Activated T-cell treated with anti-CD3 and anti-CD28 coated beads, Interleukin-2, amount 50 U/mL, for 48 hours (primary cell): ENCODE measurements around the gene UBE4B.
"Not testable (repeated sequence)": the region's sequence is repeated elsewhere in the genome, so short reads cannot be mapped to it uniquely, and the experiment has no call there.

ENCODE experiments used
- DNase-seq, 2 experiments: peaks; one replicate each; pipeline ENCODE4 v3.0.0-alpha.2; 2020

UBE4B gene

DNA sequence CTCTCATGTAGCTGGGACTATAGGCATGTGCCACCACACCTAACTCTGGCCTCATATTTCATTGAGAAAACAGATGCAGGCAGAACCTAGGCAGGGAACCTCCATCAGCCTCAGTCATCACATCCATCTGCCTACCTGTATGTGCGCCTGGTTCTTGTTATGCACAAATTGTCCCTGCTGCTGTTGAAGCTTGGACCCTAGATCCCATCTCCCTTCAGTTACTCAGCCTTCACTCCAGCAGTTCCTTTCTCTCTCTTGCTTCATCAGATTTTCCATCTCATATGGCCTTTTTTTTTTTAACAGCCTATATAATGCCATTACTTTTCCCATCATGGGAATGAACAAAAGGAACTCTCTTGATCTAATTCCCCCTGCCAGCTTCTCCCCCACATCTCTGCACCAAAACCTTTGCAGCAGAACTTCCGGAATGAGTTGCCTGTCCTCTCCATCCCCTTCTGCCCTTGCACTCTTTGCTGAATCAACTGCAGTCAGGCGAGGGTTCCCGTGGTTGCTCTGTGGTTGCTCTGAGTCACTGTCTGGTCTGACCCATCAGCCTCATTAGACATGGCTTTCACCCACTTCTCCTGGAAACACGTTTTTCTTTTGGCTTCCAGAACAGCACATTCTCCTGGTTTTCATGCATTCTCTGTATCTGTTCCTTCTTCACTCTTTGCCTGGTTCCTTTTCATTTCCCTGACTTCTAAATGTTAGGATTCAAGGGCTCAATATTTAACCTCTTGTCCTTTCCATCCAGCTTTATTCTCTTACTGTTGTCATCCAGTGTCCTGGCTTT lies 41.5 kb downstream of the UBE4B start:
- DNase-seq = peak; percentile 79 to 82

DNA sequence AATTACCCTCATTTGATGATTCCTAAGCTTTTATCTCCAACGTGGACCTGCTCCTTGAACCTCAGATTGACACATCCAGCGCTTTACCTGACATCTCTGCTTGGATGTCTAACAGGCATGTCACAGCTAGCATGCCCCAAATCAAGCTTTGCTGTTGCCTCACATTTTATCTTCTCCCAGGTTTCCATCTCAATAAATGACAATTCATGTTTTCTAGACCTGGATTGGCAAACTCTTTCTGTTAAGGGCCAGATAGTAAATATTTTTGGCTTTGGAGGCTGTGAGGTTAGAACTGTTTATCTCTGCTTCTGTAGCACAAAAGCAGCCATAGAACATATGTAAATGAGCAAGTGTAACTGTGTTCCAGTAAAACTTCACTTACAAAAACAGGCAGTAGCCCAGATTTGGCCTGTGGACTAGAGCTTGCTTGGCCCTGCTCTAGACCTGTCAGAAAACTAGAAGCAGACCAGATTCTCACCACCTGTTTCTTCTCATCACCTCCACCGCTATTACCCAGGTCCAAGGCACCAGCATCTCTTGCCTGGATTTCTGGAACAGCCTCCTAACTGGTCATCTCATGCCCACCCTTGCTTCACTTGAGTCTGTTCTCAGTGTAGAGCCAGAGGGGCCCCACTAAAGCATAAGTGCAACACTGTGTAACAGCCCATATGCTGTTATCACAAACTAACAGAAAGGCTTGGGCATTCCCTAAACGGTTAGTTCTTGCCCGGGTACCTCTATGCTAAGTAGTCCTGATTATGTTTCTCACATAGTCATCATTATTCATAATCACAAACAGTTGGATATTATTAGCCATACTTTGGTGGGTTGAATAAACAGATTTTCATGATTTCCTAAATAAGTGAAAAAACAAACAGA lies 42.3 kb downstream of the UBE4B start:
- DNase-seq = no peak

DNA sequence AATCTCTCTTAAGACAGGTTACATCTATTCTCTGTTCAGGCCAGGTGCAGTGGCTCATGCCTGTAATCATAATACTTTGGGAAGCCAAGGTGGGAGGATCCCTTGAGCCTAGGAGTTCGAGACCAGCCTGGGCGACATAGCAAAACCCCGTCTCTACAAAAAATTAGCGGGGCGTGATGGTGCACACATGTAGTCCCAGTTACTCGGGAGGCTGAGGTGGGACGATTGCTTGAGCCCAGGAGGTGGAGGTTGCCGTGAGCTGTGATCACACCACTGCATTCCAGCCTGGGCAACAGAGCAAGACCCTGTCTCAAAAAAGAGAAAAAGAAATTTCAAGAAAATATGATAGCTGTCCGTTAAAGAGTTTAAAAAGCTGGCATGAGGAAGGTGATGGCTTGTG lies 43.0 kb downstream of the UBE4B start:
- DNase-seq = no peak

DNA sequence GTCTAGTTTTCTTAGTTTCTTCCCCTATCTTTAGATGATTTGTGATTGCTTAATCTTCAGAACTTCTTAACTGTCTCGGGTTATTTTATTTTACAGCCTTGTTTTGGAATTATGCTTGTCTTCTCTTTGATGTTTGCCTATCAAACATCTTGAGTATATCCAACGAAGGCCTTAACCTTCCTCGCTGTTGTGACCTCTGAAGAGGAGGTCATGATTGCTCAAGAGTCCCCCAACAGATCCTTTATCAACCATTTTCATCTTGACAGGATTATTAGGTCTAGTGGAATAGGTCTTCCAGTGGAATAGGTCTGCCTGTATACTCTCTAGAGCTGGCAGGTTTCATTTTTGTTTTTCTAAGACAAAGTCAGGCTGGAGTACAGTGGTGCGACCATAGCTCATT lies 45.7 kb downstream of the UBE4B start:
- DNase-seq = no peak

DNA sequence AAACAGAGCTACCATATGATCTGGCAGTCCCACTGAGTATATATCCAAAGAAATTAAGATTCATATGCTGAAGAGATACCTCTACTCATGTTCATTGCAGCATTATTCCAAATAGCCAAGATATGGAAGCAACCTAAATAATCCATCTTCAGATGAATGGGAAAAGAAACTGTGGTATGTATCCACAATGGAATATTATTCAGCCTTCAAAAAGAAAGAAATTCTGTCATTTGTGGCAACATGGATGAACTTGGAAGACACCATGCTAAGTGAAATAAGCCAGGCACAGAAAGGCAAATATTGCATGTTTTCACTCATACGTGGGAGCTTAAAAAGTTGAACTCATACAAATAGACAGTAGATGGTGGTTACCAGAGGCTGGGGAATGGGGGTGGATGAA lies 47.8 kb downstream of the UBE4B start:
- DNase-seq = no peak

DNA sequence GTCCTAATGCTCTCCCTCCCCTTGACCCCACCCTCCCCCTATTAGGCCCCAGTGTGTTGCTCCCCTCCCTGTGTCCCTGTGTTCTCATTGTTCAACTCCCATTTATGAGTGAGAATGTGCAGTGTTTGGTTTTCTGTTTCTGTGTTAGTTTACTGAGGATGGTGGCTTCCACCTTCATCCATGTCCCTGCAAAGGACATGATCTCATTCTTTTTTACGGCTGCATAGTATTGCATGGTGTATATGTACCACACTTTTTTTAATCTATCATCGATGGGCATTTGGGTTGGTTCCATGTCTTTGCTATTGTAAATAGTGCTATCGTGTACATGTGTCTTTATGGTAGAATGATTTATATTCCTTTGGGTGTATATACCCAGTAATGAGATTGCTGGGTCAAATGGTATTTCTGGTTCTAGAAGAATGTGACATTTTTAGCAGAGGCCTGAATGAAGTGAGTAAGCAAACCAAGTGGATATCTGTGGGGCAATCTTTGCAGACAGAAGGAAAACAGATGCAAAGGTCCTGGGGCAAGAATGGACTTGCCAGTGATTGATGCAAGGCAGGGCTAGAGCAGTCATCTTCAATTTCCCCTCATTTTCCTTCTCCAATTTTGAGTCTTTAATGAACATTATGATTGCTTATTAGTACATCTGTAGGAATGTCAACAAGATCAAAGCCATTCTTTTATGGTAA lies 50.2 kb downstream of the UBE4B start:
- no peak for DNase-seq

DNA sequence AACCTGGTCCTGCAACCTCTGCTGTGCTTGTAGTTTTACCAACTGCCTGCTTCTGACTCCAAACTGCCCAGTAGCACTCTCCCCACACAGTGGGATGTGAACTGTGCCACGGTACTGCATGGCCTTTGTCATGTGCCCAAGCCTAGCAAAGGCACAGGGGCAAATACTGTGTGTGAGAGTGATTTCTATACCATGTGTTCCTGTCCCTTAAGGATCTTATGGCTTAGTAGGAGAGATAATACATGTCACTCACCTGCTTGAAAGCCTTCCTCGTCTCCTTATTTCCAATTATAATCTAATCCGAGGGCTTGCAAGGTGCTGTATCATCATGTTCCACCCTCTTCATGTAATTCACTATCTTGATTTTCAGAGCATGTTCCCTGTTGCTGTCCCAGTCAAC lies 51.3 kb downstream of the UBE4B start:
- no peak for DNase-seq

DNA sequence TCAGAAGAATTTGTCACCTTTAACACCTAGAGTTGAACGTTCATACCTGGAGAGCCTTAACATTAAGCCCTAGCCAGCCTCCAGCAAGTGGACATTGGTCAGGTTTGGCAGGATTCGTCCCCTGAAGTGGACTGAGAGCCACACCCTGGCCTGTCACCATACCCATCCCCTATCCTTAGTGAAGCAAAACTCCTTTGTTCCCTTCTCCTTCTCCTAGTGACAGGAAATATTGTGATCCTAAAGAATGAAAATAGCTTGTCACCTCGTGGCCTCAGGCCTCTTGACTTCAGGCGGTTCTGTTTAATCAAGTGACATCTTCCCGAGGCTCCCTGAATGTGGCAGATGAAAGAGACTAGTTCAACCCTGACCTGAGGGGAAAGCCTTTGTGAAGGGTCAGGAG lies 52.3 kb downstream of the UBE4B start:
- no peak for DNase-seq

DNA sequence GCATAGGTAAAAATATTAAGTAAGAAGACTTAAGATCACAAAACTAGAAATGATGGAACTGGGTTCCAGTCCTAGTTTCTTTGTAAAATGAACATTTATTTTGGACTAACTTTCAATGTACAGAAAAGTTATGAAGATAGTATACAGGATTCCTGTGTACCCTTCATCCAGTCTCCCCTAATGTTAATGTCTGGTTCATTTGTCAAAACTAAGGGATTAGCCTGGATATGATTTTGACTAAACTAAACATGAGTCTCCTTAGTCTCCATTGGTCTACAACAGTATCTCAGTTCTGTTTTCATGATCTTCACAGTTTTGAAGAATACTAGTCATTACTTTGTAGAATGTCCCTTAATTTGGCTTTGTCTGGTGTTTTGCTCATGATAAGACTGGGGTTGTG lies 54.5 kb downstream of the UBE4B start:
- no peak for DNase-seq

DNA sequence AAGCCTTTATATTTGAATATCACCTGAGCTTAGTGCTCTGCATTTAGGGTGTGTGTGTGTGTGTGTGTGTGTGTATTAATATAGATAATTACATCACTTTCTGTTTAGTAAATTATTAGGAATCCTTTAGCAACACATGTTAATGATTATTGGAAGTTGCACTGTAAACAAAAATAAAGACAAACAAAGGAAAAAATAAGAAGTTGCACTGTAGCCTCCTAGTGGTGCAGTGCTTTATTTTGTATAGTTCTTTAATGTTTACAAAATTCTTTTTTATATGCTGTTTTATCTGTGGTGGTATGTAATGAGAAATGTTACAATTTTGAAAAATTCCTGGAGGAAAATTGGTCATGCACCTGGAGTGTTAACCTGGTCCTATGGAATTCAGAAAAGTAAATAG lies 69.2 kb downstream of the UBE4B start:
- DNase-seq = no peak

DNA sequence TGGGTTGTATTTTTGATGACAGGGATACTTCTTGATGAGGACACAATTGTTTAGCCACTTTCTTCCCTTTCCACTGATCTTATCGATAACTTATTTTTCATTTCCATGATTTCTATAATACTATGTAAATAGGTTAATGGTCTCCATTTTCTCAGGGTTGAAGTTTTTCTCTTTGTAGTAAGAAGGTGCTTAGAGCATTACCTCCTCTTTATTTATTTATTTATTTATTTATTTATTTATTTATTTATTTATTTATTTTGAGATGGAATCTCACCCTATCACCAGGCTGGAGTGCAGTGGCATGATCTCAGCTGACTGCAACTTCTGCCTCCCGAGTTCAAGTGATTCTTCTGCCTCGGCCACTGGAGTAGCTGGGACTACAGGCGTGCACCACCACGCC lies 70.4 kb downstream of the UBE4B start:
- DNase-seq = no peak

DNA sequence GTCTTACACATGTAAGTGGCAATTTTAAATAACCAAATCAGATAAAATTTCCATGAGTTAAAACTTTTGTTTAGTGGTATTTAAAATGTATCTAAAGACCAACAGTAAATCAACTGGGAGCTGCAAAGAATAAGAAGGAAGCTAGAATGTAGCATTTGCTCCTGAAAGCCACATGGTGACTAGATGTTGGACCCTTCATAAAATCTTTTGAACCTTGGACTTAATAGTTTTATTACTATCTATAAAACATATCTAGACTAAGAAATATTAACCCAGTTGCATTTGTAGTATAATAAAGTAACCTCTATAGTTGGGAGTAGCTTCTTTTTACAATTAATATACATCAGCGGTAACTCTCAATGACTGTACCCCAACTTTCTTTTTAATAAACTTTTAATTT lies 72.1 kb downstream of the UBE4B start:
- no peak for DNase-seq

DNA sequence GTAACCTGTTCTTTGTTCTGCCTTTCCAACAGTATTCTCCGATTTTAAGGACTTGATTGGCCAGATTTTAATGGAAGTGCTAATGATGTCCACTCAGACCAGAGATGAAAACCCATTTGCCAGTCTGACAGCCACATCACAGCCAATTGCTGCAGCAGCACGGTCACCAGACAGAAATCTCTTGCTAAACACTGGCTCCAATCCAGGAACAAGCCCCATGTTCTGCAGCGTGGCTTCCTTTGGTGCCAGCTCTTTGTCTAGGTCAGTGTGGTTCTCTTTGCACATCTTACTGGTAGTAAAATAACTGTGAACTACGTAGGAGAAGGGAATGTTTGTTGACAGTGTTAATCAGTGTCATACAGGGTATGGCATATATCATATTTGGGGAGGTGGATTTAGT lies 72.7 kb downstream of the UBE4B start:
- no peak for DNase-seq

DNA sequence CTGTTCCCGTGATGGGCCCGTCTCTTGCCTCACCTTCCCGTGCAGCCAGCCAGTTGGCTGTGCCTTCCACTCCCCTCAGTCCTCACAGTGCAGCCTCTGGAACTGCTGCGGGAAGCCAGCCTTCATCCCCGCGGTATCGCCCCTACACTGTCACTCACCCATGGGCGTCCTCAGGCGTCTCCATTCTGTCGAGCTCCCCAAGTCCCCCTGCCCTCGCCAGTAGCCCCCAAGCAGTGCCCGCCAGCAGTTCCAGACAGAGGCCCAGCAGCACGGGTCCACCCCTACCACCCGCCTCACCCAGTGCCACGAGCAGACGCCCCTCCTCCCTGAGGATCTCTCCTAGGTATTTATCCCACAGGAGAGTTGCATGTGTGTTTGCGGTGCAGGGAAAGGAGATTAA lies 73.5 kb downstream of the UBE4B start:
- no peak for DNase-seq

DNA sequence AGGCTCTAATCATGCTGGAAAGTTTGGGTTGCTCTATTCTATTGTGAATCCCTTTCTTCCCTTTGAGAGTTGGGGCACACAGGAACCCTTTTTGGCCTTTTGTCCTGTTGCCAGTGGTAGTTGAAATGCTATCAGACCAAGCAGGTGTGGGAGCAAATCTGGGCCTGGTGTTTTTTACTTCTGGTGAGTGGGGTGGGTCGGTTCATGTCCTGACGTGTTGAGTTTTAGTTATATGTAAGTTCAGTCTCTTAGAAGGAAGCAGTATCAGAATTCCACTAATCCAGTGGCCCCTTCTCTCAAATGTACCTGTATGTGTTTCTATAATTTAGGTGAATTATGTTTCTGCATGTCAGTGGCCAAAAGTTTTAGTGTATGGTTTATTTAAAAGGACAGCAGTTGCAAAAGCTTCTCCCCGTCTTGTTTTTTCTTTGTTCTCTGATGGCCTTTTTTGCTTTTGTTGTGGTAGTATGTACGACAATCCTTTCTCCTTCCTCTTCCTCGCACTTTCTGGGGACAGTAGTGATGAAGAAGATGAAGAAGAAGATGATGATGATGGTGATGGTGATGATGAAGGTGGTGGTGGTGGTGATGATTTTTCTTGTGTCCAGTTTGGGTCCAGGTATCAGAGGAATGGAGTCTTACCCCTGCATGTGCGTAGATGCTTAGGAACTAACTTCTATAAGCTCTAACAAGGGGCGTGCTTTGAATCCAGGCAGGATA lies 74.2 kb downstream of the UBE4B start:
- no peak for DNase-seq

DNA sequence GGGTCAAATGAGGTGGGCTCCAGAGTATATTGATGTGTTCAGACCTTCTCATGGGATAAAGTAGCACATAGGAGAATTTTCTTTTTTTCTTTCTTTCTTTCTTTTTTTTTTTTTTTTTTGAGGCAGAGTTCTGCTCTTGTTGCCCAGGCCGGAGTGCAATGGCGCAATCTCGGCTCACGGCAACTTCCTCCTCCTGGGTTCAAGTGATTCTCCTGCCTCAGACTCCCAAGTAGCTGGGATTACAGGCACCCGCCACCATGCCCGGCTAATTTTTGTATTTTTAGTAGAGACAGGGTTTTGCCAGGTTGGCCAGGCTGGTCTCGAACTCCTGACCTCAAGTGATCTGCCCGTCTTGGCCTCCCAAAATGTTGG lies 74.7 kb downstream of the UBE4B start:
- DNase-seq = not testable (repeated sequence)

DNA sequence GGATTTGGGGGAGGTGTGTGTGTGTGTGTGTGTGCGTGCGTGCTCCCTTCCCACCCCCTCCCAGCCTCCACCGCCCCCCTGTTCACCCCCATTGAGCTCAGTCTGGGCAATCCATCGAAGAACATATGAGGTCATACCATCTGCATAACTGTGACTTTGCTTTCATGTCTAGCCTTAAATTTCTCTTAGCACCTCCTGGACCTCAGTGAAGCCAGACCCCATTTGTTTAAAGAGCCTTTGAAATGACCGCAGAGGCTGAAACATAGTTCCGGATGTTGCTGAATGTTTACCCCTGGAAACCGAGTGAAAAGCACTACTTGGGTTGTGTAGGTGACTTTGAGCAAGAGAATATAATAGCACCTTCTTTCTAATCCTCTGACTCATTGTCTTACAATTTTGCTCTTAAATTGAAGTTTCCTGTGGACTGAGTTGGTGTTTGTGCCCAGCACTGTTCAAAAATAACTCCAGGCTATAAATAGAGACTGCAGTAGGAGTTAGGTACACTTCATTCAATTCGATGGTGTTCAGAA lies 75.4 kb downstream of the UBE4B start:
- no peak for DNase-seq

DNA sequence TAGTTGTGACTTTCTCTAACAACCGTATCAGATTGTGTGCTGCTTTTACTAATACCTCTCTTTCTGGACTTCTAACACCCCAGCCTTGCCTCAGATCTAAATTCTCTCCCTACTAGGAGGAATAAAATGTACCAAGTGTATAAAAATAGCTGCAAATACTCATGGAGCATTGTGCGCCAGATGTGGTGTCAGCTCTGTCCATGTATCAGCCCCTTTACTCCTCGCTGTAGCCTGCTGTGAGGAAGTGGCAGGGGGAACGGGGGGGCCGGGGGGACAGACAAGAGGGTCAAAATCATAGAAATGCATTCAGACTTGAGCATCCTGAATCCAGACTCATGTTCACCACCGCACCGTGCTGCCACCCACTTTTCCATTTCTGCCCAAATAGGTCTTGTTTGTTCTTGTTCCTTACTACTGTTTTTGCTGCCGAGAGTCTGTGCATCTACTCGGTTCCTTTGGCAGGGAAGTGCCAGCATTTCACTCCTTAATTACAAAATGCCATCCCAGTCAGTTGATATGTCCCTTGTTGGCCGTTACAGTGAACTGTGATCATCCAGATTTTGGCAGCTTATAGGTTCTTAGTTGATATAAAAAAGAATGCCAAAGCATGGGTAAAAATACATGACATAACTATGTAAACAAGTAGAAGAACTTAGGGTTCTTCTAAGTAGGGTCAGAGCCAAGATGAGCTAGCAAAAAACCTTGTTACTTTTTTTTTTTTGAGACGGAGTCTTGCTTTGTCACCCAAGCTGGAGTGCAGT lies 76.4 kb downstream of the UBE4B start:
- DNase-seq = no peak

DNA sequence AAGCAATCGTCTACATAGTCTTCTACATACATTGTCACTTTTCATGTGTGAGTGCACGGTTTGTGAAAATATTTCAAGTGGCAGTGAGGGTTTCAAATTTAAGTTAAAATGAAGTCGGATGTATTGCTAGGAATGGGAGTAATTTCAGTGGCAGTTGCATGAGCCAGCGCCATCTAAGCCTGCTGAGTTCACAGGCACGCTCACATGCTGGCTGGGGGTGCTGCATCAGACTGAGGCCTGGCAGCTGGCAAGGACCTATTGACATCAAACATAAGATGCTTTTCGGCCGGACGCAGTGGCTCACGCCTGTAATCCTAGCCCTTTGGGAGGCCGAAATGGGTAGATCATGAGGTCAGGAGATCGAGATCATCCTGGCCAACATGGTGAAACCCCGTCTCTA lies 80.7 kb downstream of the UBE4B start:
- DNase-seq = no peak

DNA sequence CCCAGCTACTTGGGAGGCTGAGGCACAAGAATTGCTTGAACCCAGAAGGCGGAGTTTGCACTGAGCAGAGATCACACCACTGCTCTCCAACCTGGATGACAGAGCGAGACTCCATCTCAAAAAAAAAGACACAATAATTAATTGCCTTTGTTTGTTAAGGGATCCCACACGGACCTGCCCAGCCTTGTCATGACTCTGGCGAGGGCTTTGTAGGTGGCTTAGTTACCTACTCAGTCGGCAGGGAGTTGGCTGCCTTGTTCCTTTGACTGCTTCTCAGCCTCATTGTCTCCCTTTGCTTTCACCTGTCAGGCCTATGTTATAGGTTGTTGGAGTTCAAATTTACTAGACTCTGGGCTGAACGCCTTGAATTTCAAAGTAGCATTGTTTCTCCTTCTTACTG lies 82.0 kb downstream of the UBE4B start:
- DNase-seq = no peak

DNA sequence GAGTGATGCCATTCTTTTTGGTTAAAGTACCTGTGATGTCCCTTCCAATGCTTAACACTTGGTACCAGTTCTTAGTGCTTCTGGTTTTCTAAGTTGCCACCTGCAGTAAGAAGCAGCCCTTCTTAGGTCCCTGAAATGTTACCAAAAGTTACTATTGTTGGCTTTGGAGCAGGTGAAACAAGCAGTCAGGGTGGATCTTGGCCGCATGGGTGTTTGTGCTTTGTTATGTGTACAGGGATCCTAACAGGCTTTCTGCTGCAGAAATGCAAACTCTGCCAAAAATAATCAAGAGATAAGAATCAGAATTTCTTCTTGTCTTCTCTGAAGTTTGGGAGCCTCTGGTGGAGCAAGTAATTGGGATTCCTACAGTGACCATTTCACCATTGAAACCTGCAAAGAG lies 84.4 kb downstream of the UBE4B start:
- no peak for DNase-seq

DNA sequence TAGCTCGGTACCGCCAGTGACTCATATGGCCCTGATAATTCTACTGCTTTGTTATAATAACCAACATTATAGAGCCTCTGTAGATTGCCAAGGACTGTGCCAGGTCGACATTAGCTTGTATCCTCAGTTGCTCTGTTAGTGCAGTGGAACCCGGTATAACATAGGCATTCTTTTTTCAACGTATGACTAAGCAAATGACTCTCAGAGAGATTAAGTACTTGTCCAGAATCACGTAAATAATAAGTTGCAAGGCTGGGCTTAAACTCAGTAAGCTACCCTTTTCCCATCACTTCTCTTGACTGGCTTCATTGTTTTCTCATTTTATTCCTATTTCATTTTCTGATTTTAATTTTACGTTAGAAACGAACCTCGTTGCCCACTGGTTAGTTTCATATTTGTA lies 85.1 kb downstream of the UBE4B start:
- DNase-seq = no peak
